PC-3 (cell line): ENCODE results near the gene SULT1C4. TPM values are rescaled to one million over a fixed set of nuclear protein-coding genes. Genes with fewer than 3 reads are reported as not detected.

Experiments
- ATAC-seq: fragments of 200-7000 bp; cut with Tn5 transposase; 2 replicates; pipeline ENCODE4 v1.9.1; 2020; ENCODE audit warnings: mild to moderate bottlenecking, moderate library complexity
- BruUV-seq: library from RNA; stranded (reverse); fragments of 400-500 nt; replicated peaks from 2 replicates; lab custom pipeline; 2021; lab: Mats Ljungman, UMichigan
- CTCF ChIA-PET: fragments of 300-600 bp; sonication (Branson Sonifier 250); formaldehyde crosslinking; loops from one replicate; lab custom pipeline; 2022; ENCODE audit warnings: antibody characterized with exemption; lab: Charles Lee
- POLR2A ChIA-PET: fragments of 300-600 bp; sonication (Branson Sonifier 250); formaldehyde crosslinking; loops from one replicate; lab custom pipeline; 2022; ENCODE audit warnings: antibody characterized with exemption; ENCODE audit not compliant: unreplicated experiment; lab: Charles Lee
- DNase-seq: peaks from one replicate; pipeline ENCODE4 v3.0.0-alpha.2; 2015
- H2AFZ ChIP-seq: fragments of 300-600 bp; sonication (generic); 2 replicates; pipeline ENCODE4 v1.6.0; 2016; ENCODE audit warnings: antibody characterized with exemption, low read length
- H3F3A ChIP-seq: fragments of 300-600 bp; sonication (generic); one replicate; pipeline ENCODE4 v1.6.0; 2017; ENCODE audit warnings: antibody characterized with exemption, low read length, control low read depth, mild to moderate bottlenecking; ENCODE audit not compliant: unreplicated experiment
- H3K27ac ChIP-seq: fragments of 300-600 bp; sonication (generic); 2 replicates; pipeline ENCODE4 v1.5.1; 2016; ENCODE audit warnings: mild to moderate bottlenecking, low read length
- H3K27me3 ChIP-seq: fragments of 300-600 bp; sonication (generic); 2 replicates; pipeline ENCODE4 v1.6.1; 2016; ENCODE audit warnings: low read length, mixed read lengths
- H3K36me3 ChIP-seq: fragments of 300-600 bp; sonication (generic); 2 replicates; pipeline ENCODE4 v1.6.1; 2016; ENCODE audit warnings: low read depth, mixed run types, low read length, mixed read lengths
- H3K4me1 ChIP-seq: fragments of 300-600 bp; sonication (generic); 2 replicates; pipeline ENCODE4 v1.5.1; 2016; ENCODE audit warnings: low read length; ENCODE audit not compliant: insufficient read depth
- H3K4me2 ChIP-seq: fragments of 300-600 bp; sonication (generic); 2 replicates; pipeline ENCODE4 v1.6.0; 2016; ENCODE audit warnings: low read length
- H3K4me3 ChIP-seq: fragments of 300-600 bp; sonication (generic); 2 replicates; pipeline ENCODE4 v1.5.1; 2016; ENCODE audit warnings: mild to moderate bottlenecking, low read length, mixed read lengths
- H3K79me2 ChIP-seq: fragments of 300-600 bp; sonication (generic); 2 replicates; pipeline ENCODE4 v1.6.1; 2017; ENCODE audit warnings: low read length, mixed read lengths
- H3K9ac ChIP-seq: fragments of 300-600 bp; sonication (generic); 2 replicates; pipeline ENCODE4 v1.6.0; 2016; ENCODE audit warnings: mild to moderate bottlenecking, low read length
- H3K9me2 ChIP-seq: fragments of 300-600 bp; sonication (generic); replicated peaks from 2 replicates; pipeline ENCODE4 v1.6.1; 2016; ENCODE audit warnings: mixed run types, low read length, mixed read lengths
- H3K9me3 ChIP-seq: fragments of 300-600 bp; sonication (generic); 2 replicates; pipeline ENCODE4 v1.6.1; 2016; ENCODE audit warnings: low read length, mixed read lengths
- H4K20me1 ChIP-seq: fragments of 300-600 bp; sonication (generic); 2 replicates; pipeline ENCODE4 v1.6.1; 2016; ENCODE audit warnings: low read length, mixed read lengths
- CTCF ChIP-seq: fragments of 300-600 bp; sonication (generic); conservative IDR thresholded peaks from 2 replicates; pipeline ENCODE4 v1.5.1; 2017; ENCODE audit warnings: antibody characterized with exemption, low read depth, mild to moderate bottlenecking, low read length
- EZH2 ChIP-seq: fragments of 300-600 bp; sonication (generic); IDR thresholded peaks from one replicate; pipeline ENCODE4 v1.6.1; 2017; ENCODE audit warnings: antibody characterized with exemption, mild to moderate bottlenecking, low read length; ENCODE audit not compliant: unreplicated experiment
- EZH2phosphoT487 ChIP-seq: fragments of 300-600 bp; sonication (generic); IDR thresholded peaks from 2 replicates; pipeline ENCODE4 v1.6.1; 2018; ENCODE audit warnings: mild to moderate bottlenecking, antibody characterized with exemption, low read length, borderline replicate concordance
- intact Hi-C: fragments of 100-400 bp; cut with micrococcal nuclease; formaldehyde crosslinking; loops from 2 replicates; pipeline ENCODE4 v1.9.0; 2023
- total RNA-seq: library from RNA; depleted of rRNA; stranded (reverse); fragments of >200 nt; gene quantifications from 2 replicates; pipeline ENCODE4 v1.2.3, GENCODE V29; 2014

SULT1C4 gene
- total RNA-seq, 1 experiment from 2014 or later, result not detected

DNA sequence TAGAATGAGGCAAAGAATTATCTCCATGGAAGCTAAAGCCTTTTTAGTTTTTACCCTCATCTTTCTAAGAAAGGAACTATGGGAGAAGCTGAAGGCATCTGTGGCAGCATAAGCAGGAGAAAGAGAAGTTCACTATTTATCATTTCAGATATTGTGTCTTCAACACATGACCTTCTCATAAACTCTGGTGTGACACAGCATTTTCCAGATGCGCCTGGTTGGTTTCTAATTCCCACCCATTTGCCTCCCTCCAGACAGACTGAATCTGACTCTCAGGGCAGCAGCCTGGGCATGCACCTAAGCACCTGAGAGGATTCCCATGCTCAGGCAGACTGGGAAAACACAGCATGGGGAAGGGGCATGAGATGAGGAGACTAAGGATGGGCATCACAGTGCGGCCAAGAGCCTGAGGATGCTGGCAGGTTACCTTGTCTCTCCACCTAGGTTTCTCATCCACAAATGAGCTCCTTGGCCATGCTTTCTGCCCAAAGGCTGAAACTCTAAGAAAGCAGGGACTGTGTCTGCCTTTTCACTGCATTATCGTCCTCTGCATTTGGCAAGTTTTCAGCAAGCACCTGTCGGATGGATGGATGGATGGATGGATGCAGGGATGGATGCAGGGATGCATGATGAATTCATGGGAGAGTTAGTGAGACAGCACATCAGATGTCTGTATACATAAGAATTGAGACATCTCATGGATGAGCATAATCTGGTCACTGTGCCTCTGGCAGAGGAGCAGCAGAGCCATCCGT lies 28.8 kb upstream of the SULT1C4 start:
- H3K4me3 ChIP-seq, result no peak overlapping the region
- no peaks in the 10 kb centered on the region for H3K79me2 ChIP-seq
- H3K4me2 ChIP-seq, result no peak overlapping the region
- H3K36me3 ChIP-seq, result no peaks in the 10 kb centered on the region
- no peaks in the 10 kb centered on the region for H3F3A ChIP-seq
- BruUV-seq, result no TSS peak
- no peaks in the 10 kb centered on the region for H3K4me1 ChIP-seq
- CTCF ChIA-PET, result interaction anchor here (0.6 kb wide), 1 partner anchor 270 kb away, joined by 3 read pairs; no protein-coding TSS in a partner anchor
- no peaks in the 10 kb centered on the region for H3K9me2 ChIP-seq
- H4K20me1 ChIP-seq, result no peaks in the 10 kb centered on the region
- no peak overlapping the region for H3K27ac ChIP-seq
- no peak for ATAC-seq
- H3K27me3 ChIP-seq, result no peaks in the 10 kb centered on the region
- no peak for TF ChIP-seq CTCF
- TF ChIP-seq EZH2, result no peak
- no peak for TF ChIP-seq EZH2phosphoT487
- no peak overlapping the region for H3K9ac ChIP-seq
- no peak overlapping the region for H2AFZ ChIP-seq
- no peak for DNase-seq
- intact Hi-C loops, result no loop called here
- no peaks in the 10 kb centered on the region for H3K9me3 ChIP-seq
- POLR2A ChIA-PET, result no interaction called here

- no peaks in the 10 kb centered on the region for H3K9me2 ChIP-seq
- H3K36me3 ChIP-seq, result no peaks in the 10 kb centered on the region
- ChIA-PET POLR2A (no interaction called here), CTCF (no interaction called here)
- no peaks in the 10 kb centered on the region for H3K4me1 ChIP-seq
- intact Hi-C loops, result no loop called here
- TF ChIP-seq EZH2 (no peak), EZH2phosphoT487 (no peak), CTCF (no peak)
- H3K79me2 ChIP-seq, result no peaks in the 10 kb centered on the region
- BruUV-seq, result no TSS peak
- no peak overlapping the region for H3K4me3 ChIP-seq
- ATAC-seq (no peak), DNase-seq (no peak)
- H3K9ac ChIP-seq, result no peak overlapping the region
- no peaks in the 10 kb centered on the region for H3K27me3 ChIP-seq
- peak overlapping the region; percentile 51; the same call in 1 of the 2 replicates for H2AFZ ChIP-seq
- H4K20me1 ChIP-seq, result no peaks in the 10 kb centered on the region
- H3K27ac ChIP-seq, result no peak overlapping the region
- H3F3A ChIP-seq, result no peaks in the 10 kb centered on the region
- H3K4me2 ChIP-seq, result no peak overlapping the region
- H3K9me3 ChIP-seq, result no peaks in the 10 kb centered on the region
These were observed 28.2 kb upstream of the SULT1C4 start for GRCh38 chr2:108349571-108349928.

GRCh38 chr2:108351889-108352288 lies 25.9 kb upstream of the SULT1C4 start:
- H3K4me2 ChIP-seq, result no peak overlapping the region
- no peaks in the 10 kb centered on the region for H4K20me1 ChIP-seq
- no peak overlapping the region for H2AFZ ChIP-seq
- H3F3A ChIP-seq, result no peaks in the 10 kb centered on the region
- no peak overlapping the region for H3K9ac ChIP-seq
- TF ChIP-seq CTCF (no peak), EZH2 (no peak), EZH2phosphoT487 (no peak)
- no peaks in the 10 kb centered on the region for H3K27me3 ChIP-seq
- BruUV-seq, result no TSS peak
- no peak overlapping the region for H3K4me3 ChIP-seq
- H3K36me3 ChIP-seq, result no peaks in the 10 kb centered on the region
- no peak for ATAC-seq
- no peak overlapping the region for H3K27ac ChIP-seq
- CTCF ChIA-PET, result no interaction called here
- intact Hi-C loops, result loop anchor here (5.0 kb wide), 2 partner anchors 45 to 135 kb away; no protein-coding TSS in a partner anchor
- no peaks in the 10 kb centered on the region for H3K4me1 ChIP-seq
- POLR2A ChIA-PET, result no interaction called here
- no peak for DNase-seq
- no peaks in the 10 kb centered on the region for H3K79me2 ChIP-seq
- no peaks in the 10 kb centered on the region for H3K9me3 ChIP-seq
- no peaks in the 10 kb centered on the region for H3K9me2 ChIP-seq
